A673 (cell line): ENCODE measurements around the gene DHX29.

Source experiments
- CTCF ChIP-seq: fragments of 300-800, 200-600 bp; sonication (generic); conservative IDR thresholded peaks from 2 replicates; pipeline ENCODE4 v1.5.1; 2017; ENCODE audit warnings: low read depth, mild to moderate bottlenecking, antibody characterized with exemption, low read length, moderate library complexity, mixed read lengths
- EZH2 ChIP-seq: fragments of 200-600 bp; sonication (generic); IDR thresholded peaks from 2 replicates; pipeline ENCODE4 v1.6.1; 2017; ENCODE audit warnings: borderline replicate concordance, low read depth, mild to moderate bottlenecking, mixed read lengths, antibody characterized with exemption, low read length; ENCODE audit not compliant: poor library complexity, severe bottlenecking

DNA sequence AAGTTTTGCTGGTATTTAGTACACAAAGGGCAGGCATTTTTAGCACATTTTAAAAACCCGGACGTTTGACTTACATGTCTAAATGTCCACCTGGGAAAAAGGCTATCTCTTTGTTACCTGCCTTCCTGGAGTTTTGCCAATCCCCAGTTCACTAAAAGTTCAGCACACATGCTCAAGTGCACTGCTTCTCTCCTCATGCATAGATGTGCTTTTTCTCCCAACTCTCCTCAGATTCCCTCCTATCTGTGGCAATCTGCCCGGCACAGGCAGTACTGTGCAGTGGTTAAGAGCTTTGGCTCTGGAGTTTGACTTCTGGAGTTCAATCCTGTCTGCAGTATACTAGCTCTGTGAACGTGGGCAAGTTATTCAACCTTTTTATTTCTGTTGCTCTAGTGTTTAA, 65.7 kb downstream of the DHX29 start:
- TF ChIP-seq CTCF (no peak), EZH2 (no peak)
